Endothelial cell (in vitro differentiated cells): ENCODE results near the gene PAPSS2. TPM values are rescaled to one million over a fixed set of nuclear protein-coding genes. Genes with fewer than 3 reads are reported as not detected.

ENCODE experiments used
- DNase-seq: peaks from one replicate; pipeline ENCODE4 v3.0.0; 2021; ENCODE audit warnings: low spot score
- H3K27ac Mint-ChIP-seq: one replicate; pipeline ENCODE4 v1.8.0; 2021; ENCODE audit warnings: mixed read lengths, inconsistent platforms; ENCODE audit not compliant: unreplicated experiment
- H3K27me3 Mint-ChIP-seq: one replicate; pipeline ENCODE4 v1.8.0; 2021; ENCODE audit warnings: mild to moderate bottlenecking, moderate library complexity, mixed read lengths, inconsistent platforms; ENCODE audit not compliant: unreplicated experiment
- H3K36me3 Mint-ChIP-seq: one replicate; pipeline ENCODE4 v1.8.0; 2021; ENCODE audit warnings: mild to moderate bottlenecking, low read depth, mixed read lengths, inconsistent platforms; ENCODE audit not compliant: unreplicated experiment
- H3K4me1 Mint-ChIP-seq: one replicate; pipeline ENCODE4 v1.8.0; 2021; ENCODE audit warnings: mild to moderate bottlenecking, mixed read lengths, inconsistent platforms; ENCODE audit not compliant: unreplicated experiment
- H3K4me3 Mint-ChIP-seq: one replicate; pipeline ENCODE4 v1.8.0; 2021; ENCODE audit warnings: mild to moderate bottlenecking, mixed read lengths, inconsistent platforms; ENCODE audit not compliant: unreplicated experiment
- H3K9me3 Mint-ChIP-seq: one replicate; pipeline ENCODE4 v1.8.0; 2021; ENCODE audit warnings: mixed read lengths, inconsistent platforms; ENCODE audit not compliant: unreplicated experiment
- total RNA-seq: library from RNA; stranded (reverse); fragmentation: NEBNext Ultra II Directional; extraction: Animal tissue kit (Norgen Biotek cat#: 25700); gene quantifications from one replicate; pipeline ENCODE4 v1.2.1, GENCODE V29; 2021; ENCODE audit not compliant: unreplicated experiment
- TF ChIP-seq, protein P1 (sequence below): fragments of 200-600 bp; sonication (generic); IDR thresholded peaks from one replicate; pipeline ENCODE4 v1.5.0; 2021; ENCODE audit warnings: antibody characterized with exemption; ENCODE audit not compliant: unreplicated experiment

PAPSS2 gene
- total RNA-seq, 1 donor from 2014 or later, result 31.0 TPM

DNA sequence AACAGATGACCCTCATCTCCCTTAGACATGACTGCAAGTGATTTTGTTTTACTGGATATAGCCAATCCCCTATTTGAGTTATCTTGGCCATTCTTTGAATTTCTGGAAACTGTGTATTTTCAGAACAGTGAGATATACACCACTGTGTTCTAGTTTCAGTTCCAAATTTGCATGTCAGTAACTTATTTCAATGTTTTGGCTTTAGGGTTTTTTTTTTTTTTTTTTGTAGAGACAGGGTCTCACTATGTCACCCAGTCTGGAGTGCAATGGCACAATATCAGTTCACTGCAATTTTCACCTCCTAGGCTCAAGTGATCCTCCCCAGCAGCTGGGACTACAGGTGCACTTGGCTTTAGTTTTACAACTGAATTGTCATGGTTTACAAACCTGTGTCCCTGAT, 91.1 kb downstream of the PAPSS2 start:
- H3K4me1 Mint-ChIP-seq, result no peaks in the 10 kb centered on the region
- TF ChIP-seq, protein P1, sequence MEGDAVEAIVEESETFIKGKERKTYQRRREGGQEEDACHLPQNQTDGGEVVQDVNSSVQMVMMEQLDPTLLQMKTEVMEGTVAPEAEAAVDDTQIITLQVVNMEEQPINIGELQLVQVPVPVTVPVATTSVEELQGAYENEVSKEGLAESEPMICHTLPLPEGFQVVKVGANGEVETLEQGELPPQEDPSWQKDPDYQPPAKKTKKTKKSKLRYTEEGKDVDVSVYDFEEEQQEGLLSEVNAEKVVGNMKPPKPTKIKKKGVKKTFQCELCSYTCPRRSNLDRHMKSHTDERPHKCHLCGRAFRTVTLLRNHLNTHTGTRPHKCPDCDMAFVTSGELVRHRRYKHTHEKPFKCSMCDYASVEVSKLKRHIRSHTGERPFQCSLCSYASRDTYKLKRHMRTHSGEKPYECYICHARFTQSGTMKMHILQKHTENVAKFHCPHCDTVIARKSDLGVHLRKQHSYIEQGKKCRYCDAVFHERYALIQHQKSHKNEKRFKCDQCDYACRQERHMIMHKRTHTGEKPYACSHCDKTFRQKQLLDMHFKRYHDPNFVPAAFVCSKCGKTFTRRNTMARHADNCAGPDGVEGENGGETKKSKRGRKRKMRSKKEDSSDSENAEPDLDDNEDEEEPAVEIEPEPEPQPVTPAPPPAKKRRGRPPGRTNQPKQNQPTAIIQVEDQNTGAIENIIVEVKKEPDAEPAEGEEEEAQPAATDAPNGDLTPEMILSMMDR, result no peak
- H3K27me3 Mint-ChIP-seq, result no peaks in the 10 kb centered on the region
- DNase-seq, result no peak
- H3K4me3 Mint-ChIP-seq, result no peak overlapping the region
- H3K36me3 Mint-ChIP-seq, result peaks cover 10% of the 10 kb centered on the region
- H3K9me3 Mint-ChIP-seq, result no peaks in the 10 kb centered on the region
- no peak overlapping the region for H3K27ac Mint-ChIP-seq

DNA sequence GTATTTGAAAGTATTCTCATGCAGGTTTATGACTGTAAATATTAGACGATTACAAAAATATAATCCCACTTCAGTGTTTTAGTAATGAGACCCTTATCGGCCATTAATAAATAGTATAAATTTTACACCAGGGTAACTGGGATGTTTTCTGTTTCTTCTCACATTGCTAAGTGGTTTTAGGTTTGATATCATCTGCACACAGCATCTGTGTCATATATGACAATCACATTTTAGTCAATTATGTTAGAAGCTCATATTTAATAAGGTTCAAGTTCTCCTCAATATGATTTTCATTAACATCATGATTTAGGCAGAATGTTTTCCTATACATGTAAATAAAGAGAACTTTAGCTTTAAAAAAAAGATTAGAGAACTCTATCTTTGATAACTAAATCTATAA, 91.6 kb downstream of the PAPSS2 start:
- peaks cover 10% of the 10 kb centered on the region for H3K36me3 Mint-ChIP-seq
- no peaks in the 10 kb centered on the region for H3K27me3 Mint-ChIP-seq
- no peaks in the 10 kb centered on the region for H3K9me3 Mint-ChIP-seq
- no peaks in the 10 kb centered on the region for H3K4me1 Mint-ChIP-seq
- H3K4me3 Mint-ChIP-seq, result no peak overlapping the region
- TF ChIP-seq, protein P1, result no peak
- no peak for DNase-seq
- H3K27ac Mint-ChIP-seq, result no peak overlapping the region

DNA sequence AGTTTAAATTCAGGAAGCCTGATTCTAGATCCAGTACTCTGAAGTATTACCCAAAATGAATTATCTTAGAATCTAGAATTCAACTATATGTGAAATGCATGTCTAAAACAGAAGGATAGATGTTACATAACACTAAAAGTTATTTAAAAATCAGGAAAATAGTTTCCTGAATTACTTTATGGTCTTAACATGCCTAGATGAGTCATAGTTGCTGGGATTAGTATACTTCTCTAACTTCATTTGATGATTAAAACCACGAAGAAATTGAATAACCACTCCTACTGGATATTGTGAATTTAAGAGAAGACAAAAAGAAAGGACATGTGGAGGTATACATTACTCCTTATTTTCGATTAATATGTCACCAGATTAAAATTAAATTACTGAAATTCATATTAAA, 92.9 kb downstream of the PAPSS2 start:
- DNase-seq, result no peak
- Mint-ChIP-seq H3K27ac (no peak overlapping the region), H3K27me3 (no peaks in the 10 kb centered on the region), H3K4me1 (no peaks in the 10 kb centered on the region), H3K9me3 (no peaks in the 10 kb centered on the region), H3K36me3 (peaks cover 10% of the 10 kb centered on the region), H3K4me3 (no peak overlapping the region)
- TF ChIP-seq, protein P1, result no peak

DNA sequence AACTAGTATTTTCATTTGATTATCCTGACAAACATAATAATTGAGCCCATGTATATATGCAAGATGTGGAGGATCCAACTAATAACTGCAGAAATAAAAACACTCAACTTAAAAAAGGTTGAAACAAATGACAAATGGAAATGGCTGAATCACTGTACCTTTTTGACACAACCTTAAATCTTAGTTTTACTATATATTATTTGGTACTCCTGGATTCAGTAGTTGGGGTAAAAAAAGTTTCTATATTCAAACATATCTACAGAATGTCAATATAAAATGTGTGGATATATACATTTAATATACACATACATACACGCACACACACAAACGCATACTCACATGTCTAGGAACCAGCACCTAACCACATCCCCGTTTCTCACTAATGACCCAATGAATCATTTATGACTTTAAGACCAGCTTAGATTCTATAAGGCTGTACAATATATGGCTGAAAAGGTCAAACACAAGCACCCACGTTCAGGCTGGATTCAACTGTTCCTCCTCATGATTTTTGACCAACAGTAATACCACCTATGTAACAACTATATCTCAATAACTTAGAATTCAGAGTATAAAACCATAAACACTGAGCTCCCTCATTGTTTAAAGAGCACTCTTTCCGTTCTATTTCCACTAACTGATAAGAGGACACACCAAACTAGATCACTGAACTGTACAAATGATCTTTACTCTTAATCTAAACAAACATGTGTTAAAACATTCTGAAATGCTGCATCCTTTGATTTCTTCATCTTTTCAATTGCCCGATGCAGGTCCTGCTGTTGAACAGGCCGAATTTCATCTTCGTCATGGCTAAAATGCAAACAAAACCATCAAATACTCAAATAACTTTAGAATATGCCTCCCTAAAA, 94.6 kb downstream of the PAPSS2 start:
- TF ChIP-seq, protein P1, result no peak
- Mint-ChIP-seq H3K27ac (no peak overlapping the region), H3K4me3 (no peak overlapping the region), H3K9me3 (no peaks in the 10 kb centered on the region), H3K4me1 (no peaks in the 10 kb centered on the region), H3K27me3 (no peaks in the 10 kb centered on the region), H3K36me3 (peaks cover 5% of the 10 kb centered on the region)
- DNase-seq, result no peak

DNA sequence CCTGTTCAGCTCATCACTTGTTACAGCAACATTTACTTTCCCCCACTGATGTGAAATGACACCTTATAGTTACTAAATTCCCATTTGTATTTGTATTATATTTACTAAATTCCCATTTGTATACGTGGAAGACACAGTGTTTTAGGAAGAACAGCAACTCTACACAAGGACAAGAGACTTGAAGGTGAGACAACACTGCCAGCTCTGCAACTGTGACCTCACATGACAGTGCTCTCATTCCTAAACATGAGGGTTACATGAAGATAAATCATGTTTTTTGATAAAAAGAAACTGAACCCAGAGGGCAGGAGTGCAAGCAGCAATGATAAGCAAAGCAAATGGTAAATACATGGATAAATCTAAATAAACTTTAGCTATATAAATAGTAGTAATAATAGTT, 98.0 kb downstream of the PAPSS2 start:
- no peak overlapping the region for H3K27ac Mint-ChIP-seq
- peaks cover 6% of the 10 kb centered on the region for H3K36me3 Mint-ChIP-seq
- no peaks in the 10 kb centered on the region for H3K27me3 Mint-ChIP-seq
- DNase-seq, result no peak
- H3K4me3 Mint-ChIP-seq, result no peak overlapping the region
- peaks cover 5% of the 10 kb centered on the region for H3K4me1 Mint-ChIP-seq
- H3K9me3 Mint-ChIP-seq, result no peaks in the 10 kb centered on the region
- TF ChIP-seq, protein P1, result no peak
